ENCODE data around the gene ZSWIM9.

DNA sequence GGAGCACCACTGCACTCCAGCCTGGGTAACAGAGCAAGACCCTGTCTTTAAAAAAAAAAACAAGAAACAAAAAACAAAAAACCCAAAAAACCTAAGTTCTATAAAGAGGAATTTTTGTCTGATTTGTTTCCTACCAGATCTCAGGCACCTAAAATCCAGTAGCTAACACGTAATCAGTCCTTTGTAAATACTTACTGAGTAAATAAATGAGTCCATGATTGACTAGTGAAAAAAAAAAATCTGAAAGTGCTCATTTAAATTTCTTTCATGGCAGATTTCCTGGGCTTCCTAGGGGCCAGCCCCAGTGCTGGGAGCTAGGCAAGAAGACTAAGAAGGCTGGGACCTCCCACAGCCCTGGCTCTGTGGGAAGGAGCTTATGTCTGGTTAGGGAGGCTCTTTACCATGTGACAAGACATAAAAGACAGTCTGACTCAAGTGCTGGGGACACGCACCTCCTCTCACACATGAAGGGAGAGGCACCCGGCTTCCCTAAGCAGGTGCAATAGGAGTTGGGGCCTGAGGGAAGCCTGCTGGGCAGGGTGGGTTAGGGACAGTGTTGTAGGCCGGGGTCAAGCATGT lies 22.8 kb upstream of the ZSWIM9 start:
- TF ChIP-seq, protein P1, sequence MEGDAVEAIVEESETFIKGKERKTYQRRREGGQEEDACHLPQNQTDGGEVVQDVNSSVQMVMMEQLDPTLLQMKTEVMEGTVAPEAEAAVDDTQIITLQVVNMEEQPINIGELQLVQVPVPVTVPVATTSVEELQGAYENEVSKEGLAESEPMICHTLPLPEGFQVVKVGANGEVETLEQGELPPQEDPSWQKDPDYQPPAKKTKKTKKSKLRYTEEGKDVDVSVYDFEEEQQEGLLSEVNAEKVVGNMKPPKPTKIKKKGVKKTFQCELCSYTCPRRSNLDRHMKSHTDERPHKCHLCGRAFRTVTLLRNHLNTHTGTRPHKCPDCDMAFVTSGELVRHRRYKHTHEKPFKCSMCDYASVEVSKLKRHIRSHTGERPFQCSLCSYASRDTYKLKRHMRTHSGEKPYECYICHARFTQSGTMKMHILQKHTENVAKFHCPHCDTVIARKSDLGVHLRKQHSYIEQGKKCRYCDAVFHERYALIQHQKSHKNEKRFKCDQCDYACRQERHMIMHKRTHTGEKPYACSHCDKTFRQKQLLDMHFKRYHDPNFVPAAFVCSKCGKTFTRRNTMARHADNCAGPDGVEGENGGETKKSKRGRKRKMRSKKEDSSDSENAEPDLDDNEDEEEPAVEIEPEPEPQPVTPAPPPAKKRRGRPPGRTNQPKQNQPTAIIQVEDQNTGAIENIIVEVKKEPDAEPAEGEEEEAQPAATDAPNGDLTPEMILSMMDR (IDR thresholded peaks at IDR 0.05), result no peak
- TF ChIP-seq POLR2AphosphoS5 (IDR thresholded peaks at IDR 0.05), result no peak
- no peak for TF ChIP-seq EP300 (IDR thresholded peaks at IDR 0.05)
- TF ChIP-seq POLR2A (IDR thresholded peaks at IDR 0.05; ENCODE audit: low read depth), result no peak
